Body of pancreas (tissue), 4 donors: Measurements from ENCODE around the gene LCA5.

Experiments
- CTCF ChIP-seq, 7 experiments: fragments of 450-650 bp in 4 of 7; fragments of 200-600 bp in 3 of 7; sonication (generic) in 3 of 7; IDR thresholded peaks; one replicate each; pipeline ENCODE4 v1.5.1; 2016 to 2019; ENCODE audit warnings: antibody characterized with exemption in 7 of 7
- POLR2A ChIP-seq, 3 donors: fragments of 450-650 bp; IDR thresholded peaks; one replicate each; pipeline ENCODE4 v1.6.1; 2016; ENCODE audit warnings: antibody characterized with exemption in 3 of 3, mild to moderate bottlenecking in 2 of 3

DNA sequence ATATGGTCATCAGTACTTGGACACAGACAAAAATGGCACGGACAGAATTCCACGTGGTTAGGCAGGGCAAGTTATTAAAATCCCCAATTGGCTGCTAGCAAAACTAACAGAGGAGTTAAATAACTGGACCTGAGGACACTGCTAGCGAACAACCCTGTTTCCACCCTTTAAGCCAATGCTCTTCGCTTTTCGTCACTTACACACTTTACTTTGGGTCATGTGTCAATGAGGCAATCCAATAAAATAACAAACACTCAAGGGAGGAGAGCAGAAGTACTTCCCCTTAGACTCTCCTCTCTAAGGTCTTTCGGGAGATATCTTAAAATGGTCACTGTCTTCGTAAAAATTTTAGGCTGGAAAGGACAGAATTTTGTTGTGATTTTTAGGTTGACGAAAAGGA lies 68.6 kb downstream of the LCA5 start:
- no peak for TF ChIP-seq CTCF (IDR thresholded peaks at IDR 0.05)
- no peak for TF ChIP-seq POLR2A (IDR thresholded peaks at IDR 0.05)
